D721Med (cell line): ENCODE results near the gene CNN3.

Experiments
- DNase-seq: peaks from one replicate; pipeline ENCODE4 v3.0.0; 2011; ENCODE audit warnings: low spot score; ENCODE audit not compliant: insufficient read length
- FAIRE-seq: peaks from 2 replicates; lab custom pipeline; 2011; peaks lifted over from hg19 to GRCh38; lab: Jason Lieb, UNC
- TF ChIP-seq, protein P1 (sequence below): IDR thresholded peaks from 2 replicates; pipeline ENCODE4 v1.5.1; 2012; ENCODE audit warnings: mild to moderate bottlenecking, control low read depth; ENCODE audit not compliant: insufficient read depth; ENCODE audit errors: missing control alignments

CNN3 gene

DNA sequence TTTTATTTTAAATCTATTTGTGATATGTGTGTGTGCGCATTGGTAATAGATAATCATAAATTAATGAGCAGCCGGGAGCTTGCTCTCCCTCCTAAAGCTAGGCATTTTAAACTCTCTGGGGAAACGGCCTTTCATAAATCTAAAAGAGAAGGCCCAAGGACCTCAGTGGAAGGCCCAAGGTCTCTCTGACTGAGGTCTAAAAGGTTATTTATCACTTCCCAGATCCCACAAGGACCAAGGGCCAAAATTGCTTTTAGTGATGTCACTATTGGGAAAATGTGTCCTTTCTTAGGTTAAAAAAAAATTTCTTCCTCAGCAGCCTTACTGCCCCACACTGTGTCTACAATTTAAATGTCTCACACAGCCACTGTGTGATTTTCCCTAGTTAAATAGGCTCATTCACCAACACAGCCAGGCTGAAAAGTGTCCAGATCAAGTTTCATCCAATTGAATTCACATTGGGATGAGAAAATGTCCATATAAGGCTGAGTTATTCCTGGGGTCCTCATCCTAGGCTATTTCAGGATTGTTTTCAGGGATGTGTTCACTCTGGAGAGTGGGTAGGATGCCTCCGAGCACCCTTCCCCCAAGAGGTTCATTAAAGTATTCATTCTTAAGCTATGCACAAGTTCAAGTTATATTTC lies 60.6 kb downstream of the CNN3 start:
- FAIRE-seq = no peak
- DNase-seq = no peak
- TF ChIP-seq, protein P1, sequence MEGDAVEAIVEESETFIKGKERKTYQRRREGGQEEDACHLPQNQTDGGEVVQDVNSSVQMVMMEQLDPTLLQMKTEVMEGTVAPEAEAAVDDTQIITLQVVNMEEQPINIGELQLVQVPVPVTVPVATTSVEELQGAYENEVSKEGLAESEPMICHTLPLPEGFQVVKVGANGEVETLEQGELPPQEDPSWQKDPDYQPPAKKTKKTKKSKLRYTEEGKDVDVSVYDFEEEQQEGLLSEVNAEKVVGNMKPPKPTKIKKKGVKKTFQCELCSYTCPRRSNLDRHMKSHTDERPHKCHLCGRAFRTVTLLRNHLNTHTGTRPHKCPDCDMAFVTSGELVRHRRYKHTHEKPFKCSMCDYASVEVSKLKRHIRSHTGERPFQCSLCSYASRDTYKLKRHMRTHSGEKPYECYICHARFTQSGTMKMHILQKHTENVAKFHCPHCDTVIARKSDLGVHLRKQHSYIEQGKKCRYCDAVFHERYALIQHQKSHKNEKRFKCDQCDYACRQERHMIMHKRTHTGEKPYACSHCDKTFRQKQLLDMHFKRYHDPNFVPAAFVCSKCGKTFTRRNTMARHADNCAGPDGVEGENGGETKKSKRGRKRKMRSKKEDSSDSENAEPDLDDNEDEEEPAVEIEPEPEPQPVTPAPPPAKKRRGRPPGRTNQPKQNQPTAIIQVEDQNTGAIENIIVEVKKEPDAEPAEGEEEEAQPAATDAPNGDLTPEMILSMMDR = no peak

DNA sequence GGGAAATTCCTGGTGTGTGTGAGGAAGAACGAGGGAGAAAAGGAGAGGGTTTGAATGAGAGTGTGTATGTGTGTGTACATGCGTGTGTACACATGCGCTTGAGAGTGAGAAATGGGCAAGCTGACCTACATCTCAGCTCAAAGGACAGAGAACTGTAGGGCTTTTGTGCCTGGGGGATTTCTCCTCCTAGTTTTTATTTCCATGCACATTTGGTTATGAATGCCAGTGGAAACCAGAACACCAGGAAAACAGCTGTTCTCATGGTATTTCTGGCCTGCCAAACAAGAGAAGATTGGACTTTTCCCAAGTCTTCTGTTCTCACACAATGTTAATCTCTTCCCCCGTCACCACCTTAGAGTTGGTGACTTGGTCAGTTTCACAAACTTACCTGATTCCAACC lies 61.5 kb downstream of the CNN3 start:
- TF ChIP-seq, protein P1 = no peak
- no peak for DNase-seq
- no peak for FAIRE-seq

DNA sequence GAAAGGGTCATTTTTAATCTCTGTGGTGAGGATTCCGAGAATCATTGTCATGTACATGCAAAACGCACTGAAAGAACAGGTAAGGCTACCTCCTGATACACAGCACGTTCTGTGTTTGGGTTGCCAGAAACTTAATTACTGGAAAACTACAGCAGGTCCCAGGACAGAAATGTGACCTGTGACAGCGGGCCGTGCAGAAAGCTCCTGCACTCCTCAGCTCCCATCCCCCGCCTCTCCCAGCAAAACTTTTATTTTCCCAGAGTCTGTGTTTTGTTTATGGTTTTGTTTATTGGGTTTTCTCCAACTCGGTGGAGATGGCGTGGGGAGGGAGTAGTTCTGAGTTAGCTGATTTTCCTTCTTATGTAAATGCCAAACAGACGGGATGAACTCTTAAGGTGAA lies 62.1 kb downstream of the CNN3 start:
- no peak for FAIRE-seq
- TF ChIP-seq, protein P1 = no peak
- no peak for DNase-seq

DNA sequence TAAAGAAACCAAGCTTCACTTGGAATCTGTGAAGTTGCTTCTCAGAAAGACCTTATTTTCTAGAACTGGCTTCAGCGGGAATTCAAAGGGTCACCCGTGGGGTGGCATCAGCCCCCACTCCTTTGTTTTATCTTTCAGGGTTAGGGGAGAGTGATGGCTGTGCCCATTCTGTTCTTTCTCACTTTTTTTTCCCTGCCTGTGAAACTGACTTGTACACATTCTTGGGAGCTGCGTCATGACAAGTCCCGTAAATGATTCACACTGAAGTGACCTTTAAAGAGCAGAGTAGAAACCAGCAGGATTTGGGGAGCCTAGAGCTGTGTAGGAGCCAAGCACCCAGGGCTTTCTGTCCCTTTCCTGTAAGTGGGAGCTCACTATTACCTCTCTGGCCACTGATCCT lies 63.0 kb downstream of the CNN3 start:
- TF ChIP-seq, protein P1 = no peak
- DNase-seq (no peak), FAIRE-seq (no peak)

DNA sequence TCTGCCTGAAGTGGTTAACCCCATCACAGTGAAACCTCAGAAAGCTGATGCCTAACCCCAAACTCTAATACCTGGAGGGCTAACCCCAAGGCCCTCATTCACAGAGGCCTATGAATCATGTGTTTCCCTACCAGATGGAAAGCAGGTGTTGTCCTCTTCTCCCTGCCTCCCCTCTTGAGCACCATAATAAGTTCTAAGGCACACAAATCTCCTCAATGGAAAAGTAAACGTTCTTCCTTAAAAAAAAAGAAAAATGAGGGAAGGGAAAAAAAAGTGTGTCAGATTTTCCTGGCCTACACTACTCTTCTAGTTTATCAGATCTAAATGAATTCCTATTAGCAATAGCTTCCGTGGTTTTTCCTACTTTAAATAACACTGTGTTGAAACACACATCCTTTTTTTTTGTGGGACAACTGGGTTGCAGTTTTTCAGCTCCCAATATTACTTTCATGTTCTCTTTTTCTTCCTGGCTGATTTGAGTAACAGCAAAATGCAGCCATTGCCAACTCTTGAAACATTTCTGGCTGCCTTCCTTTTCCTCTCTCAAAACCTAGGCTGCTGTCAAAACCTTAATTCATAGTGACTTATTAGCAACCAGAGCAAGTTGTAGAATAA lies 63.5 kb downstream of the CNN3 start:
- TF ChIP-seq, protein P1 = no peak
- DNase-seq = no peak
- FAIRE-seq = no peak

DNA sequence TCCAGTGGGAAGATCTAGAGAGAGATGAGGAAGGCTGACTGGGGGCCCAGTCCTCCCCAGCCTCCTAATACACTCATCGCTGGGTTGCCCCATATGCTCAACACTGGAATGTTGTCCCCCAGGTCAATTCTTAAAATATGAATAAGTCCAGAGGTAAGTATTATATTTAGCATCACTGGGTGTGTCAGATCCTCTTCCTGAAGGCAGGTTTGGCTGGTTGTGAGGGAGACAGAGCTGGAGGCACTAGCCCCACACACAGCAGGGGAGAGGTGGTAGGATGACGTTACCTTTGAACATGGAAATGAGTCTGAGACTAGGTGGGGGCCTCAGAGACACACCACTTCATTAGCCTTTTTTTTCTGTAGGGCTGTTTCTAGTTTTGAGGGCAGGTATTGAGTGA lies 64.2 kb downstream of the CNN3 start:
- TF ChIP-seq, protein P1 = no peak
- no peak for DNase-seq
- FAIRE-seq = no peak

DNA sequence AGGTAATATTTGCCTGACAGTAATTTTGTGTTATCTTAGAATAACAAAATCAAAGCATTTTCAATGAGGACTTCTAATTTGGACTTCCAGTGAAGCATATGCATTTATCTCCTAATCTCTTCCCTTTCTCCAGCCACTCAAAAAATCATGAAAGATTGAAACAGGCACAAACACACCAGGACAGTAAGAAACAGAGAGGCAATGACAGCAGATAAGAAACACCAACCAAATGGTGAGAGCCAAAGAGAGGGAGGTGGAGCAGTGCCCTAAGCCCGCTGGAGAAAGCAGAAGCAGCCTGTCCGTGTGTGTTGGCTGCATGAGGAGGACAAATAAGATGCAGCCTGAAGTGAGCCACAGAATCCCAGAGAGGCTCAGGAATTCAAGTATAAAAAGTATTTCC lies 67.7 kb downstream of the CNN3 start:
- no peak for FAIRE-seq
- no peak for DNase-seq
- TF ChIP-seq, protein P1 = no peak
